ENCODE data around the gene CNTN1.

The CNTN1 gene

GRCh38 chr12:40784102-40784501 is 91.9 kb downstream of the CNTN1 start:
- DNase-seq = no peak

GRCh38 chr12:40788276-40788675 is 96.0 kb downstream of the CNTN1 start:
- DNase-seq = no peak

- DNase-seq = no peak
These were observed 100.7 kb downstream of the CNTN1 start for GRCh38 chr12:40792792-40793386.

- no peak for DNase-seq
These were observed 101.2 kb downstream of the CNTN1 start for GRCh38 chr12:40793471-40793870.

GRCh38 chr12:40794087-40794486 is 101.8 kb downstream of the CNTN1 start:
- no peak for DNase-seq

GRCh38 chr12:40801082-40801481 is 108.8 kb downstream of the CNTN1 start:
- no peak for DNase-seq

- no peak for DNase-seq
These were observed 109.6 kb downstream of the CNTN1 start for GRCh38 chr12:40801861-40802260.

- no peak for DNase-seq
These were observed 110.4 kb downstream of the CNTN1 start for GRCh38 chr12:40802656-40803055.

- DNase-seq = no peak
These were observed 127.3 kb downstream of the CNTN1 start for GRCh38 chr12:40819436-40820108.

- no peak for DNase-seq
These were observed 128.7 kb downstream of the CNTN1 start for GRCh38 chr12:40820794-40821484.

- no peak for DNase-seq
These were observed 132.9 kb downstream of the CNTN1 start for GRCh38 chr12:40825156-40825555.

GRCh38 chr12:40827683-40828592 is 135.7 kb downstream of the CNTN1 start:
- no peak for DNase-seq

- DNase-seq = no peak
These were observed 136.4 kb downstream of the CNTN1 start for GRCh38 chr12:40828593-40828990.

- peak; percentile 24 for DNase-seq
These were observed 137.5 kb downstream of the CNTN1 start for GRCh38 chr12:40829738-40830144.

GRCh38 chr12:40831916-40832315 is 139.7 kb downstream of the CNTN1 start:
- DNase-seq = no peak

- no peak for DNase-seq
These were observed 140.4 kb downstream of the CNTN1 start for GRCh38 chr12:40832668-40833067.

- no peak for DNase-seq
These were observed 141.6 kb downstream of the CNTN1 start for GRCh38 chr12:40833818-40834217.

GRCh38 chr12:40834321-40834720 is 142.1 kb downstream of the CNTN1 start:
- no peak for DNase-seq

GRCh38 chr12:40837891-40838429 is 145.7 kb downstream of the CNTN1 start:
- DNase-seq = no peak

GRCh38 chr12:40843495-40843894 is 151.3 kb downstream of the CNTN1 start:
- no peak for DNase-seq

GRCh38 chr12:40853221-40853620 is 161.0 kb downstream of the CNTN1 start:
- DNase-seq = no peak

GRCh38 chr12:40854604-40855003 is 162.4 kb downstream of the CNTN1 start:
- DNase-seq = no peak

- no peak for DNase-seq
These were observed 172.7 kb downstream of the CNTN1 start for GRCh38 chr12:40864891-40865290.

Data from T1000 (cell line).